HG02981 (cell line): Measurements from ENCODE around the gene DAND5.

Experiments
- ATAC-seq: cut with Tn5 transposase; IDR thresholded peaks from one replicate; pipeline ENCODE4 v1.9.1; 2021; ENCODE audit warnings: mild to moderate bottlenecking, moderate library complexity; ENCODE audit not compliant: unreplicated experiment

The DAND5 gene

GRCh38 chr19:13007292-13008045 lies 38.1 kb downstream of the DAND5 start:
- ATAC-seq = no peak

GRCh38 chr19:13008926-13009787 lies 39.8 kb downstream of the DAND5 start:
- ATAC-seq = no peak

GRCh38 chr19:13010038-13010991 lies 40.9 kb downstream of the DAND5 start:
- ATAC-seq = no peak

GRCh38 chr19:13010992-13011652 lies 41.7 kb downstream of the DAND5 start:
- no peak for ATAC-seq

- no peak for ATAC-seq
Observed at GRCh38 chr19:13011653-13012389, 42.4 kb downstream of the DAND5 start.

GRCh38 chr19:13012390-13012689 lies 43.0 kb downstream of the DAND5 start:
- no peak for ATAC-seq

- no peak for ATAC-seq
Observed at GRCh38 chr19:13012690-13013608, 43.6 kb downstream of the DAND5 start.

GRCh38 chr19:13013649-13014048 lies 44.3 kb downstream of the DAND5 start:
- no peak for ATAC-seq

- ATAC-seq = no peak
Observed at GRCh38 chr19:13014101-13014920, 44.9 kb downstream of the DAND5 start.

- no peak for ATAC-seq
Observed at GRCh38 chr19:13014921-13015280, 45.5 kb downstream of the DAND5 start.

GRCh38 chr19:13015361-13016223 lies 46.2 kb downstream of the DAND5 start:
- ATAC-seq = no peak

- ATAC-seq = no peak
Observed at GRCh38 chr19:13016245-13016627, 46.9 kb downstream of the DAND5 start.

- no peak for ATAC-seq
Observed at GRCh38 chr19:13016628-13017305, 47.4 kb downstream of the DAND5 start.

- ATAC-seq = no peak
Observed at GRCh38 chr19:13017306-13018034, 48.1 kb downstream of the DAND5 start.

GRCh38 chr19:13018035-13018914 lies 48.9 kb downstream of the DAND5 start:
- no peak for ATAC-seq
